Activated CD8-positive, alpha-beta memory T cell treated with anti-CD3 and anti-CD28 coated beads, Interleukin-2, amount 10 ng/mL, durations not matched to agents 7 days and 5 days (primary cell): ENCODE data around the gene HOXD10. TPM values are rescaled to one million over a fixed set of nuclear protein-coding genes. Genes with fewer than 3 reads are reported as not detected.
A peak's percentile ranks its signal among the peaks of the same experiment; 100 is the strongest.

Experiments used
- ATAC-seq: fragments of 150-1000 bp; cut with Tn5 transposase; one replicate; pipeline ENCODE4 v1.10.0; 2021; ENCODE audit warnings: moderate library complexity
- CTCF ChIA-PET: fragments of 350-600 bp; sonication (Branson Sonifier 250); formaldehyde crosslinking; loops from one replicate; lab custom pipeline; 2021; ENCODE audit warnings: antibody characterized with exemption; lab: Charles Lee
- DNase-seq: peaks from one replicate; pipeline ENCODE4 v3.0.0-alpha.2; 2020
- H3K27ac Mint-ChIP-seq: one replicate; pipeline ENCODE4 v1.8.0; 2021; ENCODE audit warnings: mild to moderate bottlenecking, mixed read lengths
- H3K27me3 Mint-ChIP-seq: one replicate; pipeline ENCODE4 v1.8.0; 2021; ENCODE audit warnings: mixed read lengths
- H3K36me3 Mint-ChIP-seq: one replicate; pipeline ENCODE4 v1.8.0; 2021; ENCODE audit warnings: mild to moderate bottlenecking, mixed read lengths
- H3K4me1 Mint-ChIP-seq: one replicate; pipeline ENCODE4 v1.8.0; 2021; ENCODE audit warnings: mixed read lengths
- H3K4me3 Mint-ChIP-seq: one replicate; pipeline ENCODE4 v1.8.0; 2021; ENCODE audit warnings: mild to moderate bottlenecking, moderate library complexity, mixed read lengths
- H3K9me3 Mint-ChIP-seq: one replicate; pipeline ENCODE4 v1.8.0; 2022; ENCODE audit warnings: low read depth, mixed read lengths
- total RNA-seq, 2 experiments: library from RNA; stranded (reverse); gene quantifications; one replicate each; pipeline ENCODE4 v1.2.3, GENCODE V29; 2021

The HOXD10 gene
- total RNA-seq, 2 experiments from 2014 or later, result not detected

GRCh38 chr2:176079285-176079830 lies 37.2 kb upstream of the HOXD10 start:
- CTCF ChIA-PET, result interaction anchor here (0.7 to 1.3 kb wide), 3 partner anchors 18 to 108 kb away, joined by 3 to 9 read pairs (median 4); no protein-coding TSS in a partner anchor
- Mint-ChIP-seq H3K36me3 (peaks cover 5% of the 10 kb centered on the region), H3K4me1 (peaks cover 10% of the 10 kb centered on the region), H3K27ac (peak overlapping the region; percentile 72), H3K4me3 (no peak overlapping the region), H3K27me3 (peaks cover 82% of the 10 kb centered on the region), H3K9me3 (no peaks in the 10 kb centered on the region)
- peak; percentile 19 for DNase-seq
- no peak for ATAC-seq

- DNase-seq (peak; percentile 43), ATAC-seq (no peak)
- peak overlapping the region; percentile 72 for H3K27ac Mint-ChIP-seq
- peaks cover 82% of the 10 kb centered on the region for H3K27me3 Mint-ChIP-seq
- H3K4me3 Mint-ChIP-seq, result no peak overlapping the region
- peaks cover 5% of the 10 kb centered on the region for H3K36me3 Mint-ChIP-seq
- H3K4me1 Mint-ChIP-seq, result peaks cover 10% of the 10 kb centered on the region
- CTCF ChIA-PET, result interaction anchor here (0.7 to 1.3 kb wide), 2 partner anchors 17 to 107 kb away, joined by 4 to 9 read pairs; no protein-coding TSS in a partner anchor
- no peaks in the 10 kb centered on the region for H3K9me3 Mint-ChIP-seq
Observed at GRCh38 chr2:176079831-176080539, 36.6 kb upstream of the HOXD10 start.

- no peak for ATAC-seq
- Mint-ChIP-seq H3K4me1 (peaks cover 10% of the 10 kb centered on the region), H3K4me3 (peak overlapping the region; percentile 15), H3K27me3 (peaks cover 82% of the 10 kb centered on the region), H3K36me3 (peaks cover 5% of the 10 kb centered on the region), H3K27ac (peak overlapping the region; percentile 74), H3K9me3 (no peaks in the 10 kb centered on the region)
- DNase-seq, result peak; percentile 37
- CTCF ChIA-PET, result no interaction called here
Observed at GRCh38 chr2:176080540-176081375, 35.8 kb upstream of the HOXD10 start.

- Mint-ChIP-seq H3K36me3 (peaks cover 5% of the 10 kb centered on the region), H3K27me3 (peaks cover 83% of the 10 kb centered on the region), H3K4me3 (peak overlapping the region; percentile 24), H3K27ac (peak overlapping the region; percentile 74), H3K4me1 (peaks cover 10% of the 10 kb centered on the region), H3K9me3 (no peaks in the 10 kb centered on the region)
- ATAC-seq (no peak), DNase-seq (no peak)
- CTCF ChIA-PET, result no interaction called here
Observed at GRCh38 chr2:176081376-176081836, 35.2 kb upstream of the HOXD10 start.

- Mint-ChIP-seq H3K27me3 (peaks cover 84% of the 10 kb centered on the region), H3K9me3 (no peaks in the 10 kb centered on the region), H3K4me1 (peaks cover 10% of the 10 kb centered on the region), H3K27ac (peak overlapping the region; percentile 74), H3K4me3 (peak overlapping the region; percentile 24), H3K36me3 (peaks cover 5% of the 10 kb centered on the region)
- no peak for DNase-seq
- CTCF ChIA-PET, result no interaction called here
- no peak for ATAC-seq
Observed at GRCh38 chr2:176081837-176082524, 34.6 kb upstream of the HOXD10 start.

- CTCF ChIA-PET, result no interaction called here
- Mint-ChIP-seq H3K9me3 (no peaks in the 10 kb centered on the region), H3K27me3 (peaks cover 85% of the 10 kb centered on the region), H3K4me3 (no peak overlapping the region), H3K36me3 (peaks cover 5% of the 10 kb centered on the region), H3K4me1 (peaks cover 10% of the 10 kb centered on the region), H3K27ac (peak overlapping the region; percentile 40)
- DNase-seq (no peak), ATAC-seq (no peak)
Observed at GRCh38 chr2:176082525-176082823, 34.1 kb upstream of the HOXD10 start.

- Mint-ChIP-seq H3K36me3 (peaks cover 5% of the 10 kb centered on the region), H3K4me3 (no peak overlapping the region), H3K4me1 (peaks cover 10% of the 10 kb centered on the region), H3K9me3 (no peaks in the 10 kb centered on the region), H3K27me3 (peaks cover 91% of the 10 kb centered on the region), H3K27ac (peak overlapping the region; percentile 47)
- DNase-seq, result no peak
- CTCF ChIA-PET, result no interaction called here
- ATAC-seq, result no peak
Observed at GRCh38 chr2:176082824-176083751, 33.5 kb upstream of the HOXD10 start.

GRCh38 chr2:176083796-176084261 lies 32.7 kb upstream of the HOXD10 start, which contains the start of gene EVX2:
Gene EVX2, minus strand, starts transcription at chr2:176083962. Its CDS starts 186 bp downstream, at chr2:176083776.
- CTCF ChIA-PET, result no interaction called here
- no peak for ATAC-seq
- no peaks in the 10 kb centered on the region for H3K9me3 Mint-ChIP-seq
- peak within 1 kb of the TSS; percentile 47 for H3K27ac Mint-ChIP-seq
- H3K4me1 Mint-ChIP-seq, result peaks cover 13% of the 10 kb centered on the region
- peaks cover 91% of the 10 kb centered on the region for H3K27me3 Mint-ChIP-seq
- no peak within 1 kb of the TSS for H3K4me3 Mint-ChIP-seq
- H3K36me3 Mint-ChIP-seq, result peaks cover 5% of the 10 kb centered on the region
- no peak for DNase-seq

GRCh38 chr2:176084611-176085119 lies 31.9 kb upstream of the HOXD10 start:
- Mint-ChIP-seq H3K27ac (peak overlapping the region; percentile 7), H3K4me3 (no peak overlapping the region), H3K4me1 (peaks cover 7% of the 10 kb centered on the region), H3K9me3 (no peaks in the 10 kb centered on the region), H3K36me3 (peaks cover 2% of the 10 kb centered on the region), H3K27me3 (peaks cover 91% of the 10 kb centered on the region)
- no peak for DNase-seq
- CTCF ChIA-PET, result interaction anchor here (1.6 kb wide), 1 partner anchor 42 kb away, joined by 7 read pairs; no protein-coding TSS in a partner anchor
- ATAC-seq, result no peak

- Mint-ChIP-seq H3K27me3 (peaks cover 97% of the 10 kb centered on the region), H3K4me1 (peaks cover 7% of the 10 kb centered on the region), H3K27ac (peak overlapping the region; percentile 32), H3K4me3 (no peak overlapping the region), H3K36me3 (peaks cover 2% of the 10 kb centered on the region), H3K9me3 (no peaks in the 10 kb centered on the region)
- CTCF ChIA-PET, result interaction anchor here (1.0 to 1.6 kb wide), 3 partner anchors 25 to 395 kb away, joined by 3 to 7 read pairs (median 4); no protein-coding TSS in a partner anchor
- DNase-seq (no peak), ATAC-seq (no peak)
Observed at GRCh38 chr2:176085120-176085788, 31.3 kb upstream of the HOXD10 start.
